Stimulated activated naive CD4-positive, alpha-beta T cell treated with Interleukin-2 at 50 U/mL for 16 hours (primary cell): Measurements from ENCODE around the gene CYP2J2.
"Not testable (repeated sequence)": the region's sequence is repeated elsewhere in the genome, so short reads cannot be mapped to it uniquely, and the experiment has no call there.

Experiments
- DNase-seq: peaks from one replicate; lab custom pipeline; 2025; lab: John Stamatoyannopoulos, UW

CYP2J2 gene

GRCh38 chr1:59857679-59858354 is 68.8 kb downstream of the CYP2J2 start:
- DNase-seq, result no peak

GRCh38 chr1:59856725-59857338 is 69.7 kb downstream of the CYP2J2 start:
- no peak for DNase-seq

- not testable (repeated sequence) for DNase-seq
These were observed 71.3 kb downstream of the CYP2J2 start for GRCh38 chr1:59855297-59855696.

GRCh38 chr1:59852117-59852516 is 74.5 kb downstream of the CYP2J2 start:
- no peak for DNase-seq

GRCh38 chr1:59846895-59847282 is 79.7 kb downstream of the CYP2J2 start:
- DNase-seq, result no peak

GRCh38 chr1:59846209-59846894 is 80.2 kb downstream of the CYP2J2 start:
- DNase-seq, result no peak

GRCh38 chr1:59845091-59845490 is 81.5 kb downstream of the CYP2J2 start:
- no peak for DNase-seq
